Tibial nerve (tissue), 4 donors: ENCODE results near the gene BAIAP2. TPM values are rescaled to one million over a fixed set of nuclear protein-coding genes. Genes with fewer than 3 reads are reported as not detected.

Experiments
- DNase-seq, 2 donors: peaks; one replicate each; pipeline ENCODE4 v3.0.0-alpha.2; 2019; ENCODE audit warnings: low spot score in 2 of 2
- H3K27ac ChIP-seq, 4 donors: fragments of 200-600 bp; sonication (generic) in 3 of 4; one replicate each; pipeline ENCODE4 v1.5.1; 2017 to 2019; ENCODE audit warnings: mild to moderate bottlenecking in 1 of 4
- H3K27me3 ChIP-seq, 2 donors: fragments of 200-600 bp; sonication (generic) in 1 of 2; one replicate each; pipeline versions ENCODE4 v1.5.1 to v1.6.0; 2017 to 2019
- H3K36me3 ChIP-seq, 3 donors: fragments of 200-600 bp; sonication (generic); one replicate each; pipeline ENCODE4 v1.5.1; 2018 to 2019
- H3K4me1 ChIP-seq, 4 donors: fragments of 200-600 bp; sonication (generic) in 3 of 4; one replicate each; pipeline ENCODE4 v1.5.1; 2017 to 2019
- H3K4me3 ChIP-seq, 4 donors: fragments of 200-600 bp; sonication (generic) in 3 of 4; one replicate each; pipeline ENCODE4 v1.5.1; 2017 to 2019; ENCODE audit warnings: mild to moderate bottlenecking in 1 of 4, moderate library complexity in 1 of 4
- H3K9me3 ChIP-seq, 4 donors: fragments of 200-600 bp; sonication (generic) in 3 of 4; one replicate each; pipeline ENCODE4 v1.5.1; 2017 to 2019
- EP300 ChIP-seq, 2 donors: sonication (generic); formaldehyde crosslinking; IDR thresholded peaks; one replicate each; pipeline ENCODE4 v1.6.1; 2017; ENCODE audit warnings: antibody characterized with exemption in 2 of 2, mild to moderate bottlenecking in 1 of 2
- POLR2A ChIP-seq, 2 donors: fragments of 450-650 bp; IDR thresholded peaks; one replicate each; pipeline ENCODE4 v1.6.1; 2017; ENCODE audit warnings: antibody characterized with exemption in 2 of 2, mild to moderate bottlenecking in 2 of 2, moderate library complexity in 2 of 2
- WGBS, 2 donors: methylation state at CpG; one replicate each; pipeline ENCODE4 v1.1.5; 2018; 5-methylcytosine and 5-hydroxymethylcytosine counted together
- total RNA-seq, 4 donors: library from RNA; depleted of rRNA; stranded (reverse); fragments of >200 nt; gene quantifications; one replicate each; pipeline ENCODE4 v1.1.0, GENCODE V29; 2016
- TF ChIP-seq, protein P1 (sequence below), 5 experiments: fragments of 200-600 bp in 3 of 5; fragments of 450-650 bp in 2 of 5; sonication (generic) in 3 of 5; IDR thresholded peaks; one replicate each; pipeline ENCODE4 v1.5.1; 2016 to 2019; ENCODE audit warnings: antibody characterized with exemption in 5 of 5, mild to moderate bottlenecking in 3 of 5, moderate library complexity in 2 of 5

BAIAP2 gene
- total RNA-seq, 4 donors from 2014 or later, result 49.5 to 81.2 (median 66.9) TPM

DNA sequence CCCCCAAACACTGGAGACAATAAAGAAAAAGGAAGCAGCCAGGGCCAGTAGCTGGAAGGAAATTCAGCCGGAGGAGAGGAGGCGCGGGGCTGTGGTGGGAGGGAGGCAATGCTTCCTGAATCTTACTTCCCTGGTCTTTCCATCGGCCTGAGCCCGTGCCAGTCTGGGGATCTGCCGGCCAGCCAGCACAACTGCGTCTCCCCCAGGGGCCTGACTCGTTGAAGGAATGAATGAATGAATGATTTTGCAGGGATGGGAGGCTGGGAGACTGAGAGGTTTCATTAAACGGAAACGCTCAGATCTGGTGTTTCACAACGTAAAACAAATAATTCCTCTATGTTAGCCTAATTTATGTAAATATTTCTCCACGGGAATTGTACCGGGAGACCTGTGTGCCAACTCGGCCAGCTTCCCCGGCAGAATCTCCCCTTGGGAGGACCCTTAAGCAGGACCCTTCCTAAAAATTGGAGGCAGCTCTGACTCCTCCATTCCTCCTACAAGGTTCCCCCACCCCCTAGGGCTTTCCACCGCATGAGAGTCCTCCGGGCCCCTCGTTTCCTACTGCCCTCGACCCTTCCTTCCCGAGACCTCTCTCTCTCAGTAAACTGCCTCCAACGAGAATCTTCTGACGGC, 1.3 kb upstream of the BAIAP2 start:
- Histone ChIP-seq H3K27me3 (peaks cover 0 to 6% of the 10 kb centered on the region in 2 donors), H3K9me3 (no peaks in the 10 kb centered on the region), H3K27ac (peak overlapping the region in 3 of 4 donors; percentile 66 to 88 (median 71)), H3K36me3 (peaks cover 0 to 21% (median 0%) of the 10 kb centered on the region in 3 donors), H3K4me1 (peaks cover 0 to 57% (median 28%) of the 10 kb centered on the region in 4 donors), H3K4me3 (peak overlapping the region; percentile 43 to 74 (median 60))
- WGBS, 2 donors, result 21% methylated on average over 22 of the region's 22 CpGs
- no peak for DNase-seq
- TF ChIP-seq POLR2A (IDR thresholded peaks at IDR 0.05) (no peak), EP300 (IDR thresholded peaks at IDR 0.05) (no peak)
- TF ChIP-seq, protein P1, sequence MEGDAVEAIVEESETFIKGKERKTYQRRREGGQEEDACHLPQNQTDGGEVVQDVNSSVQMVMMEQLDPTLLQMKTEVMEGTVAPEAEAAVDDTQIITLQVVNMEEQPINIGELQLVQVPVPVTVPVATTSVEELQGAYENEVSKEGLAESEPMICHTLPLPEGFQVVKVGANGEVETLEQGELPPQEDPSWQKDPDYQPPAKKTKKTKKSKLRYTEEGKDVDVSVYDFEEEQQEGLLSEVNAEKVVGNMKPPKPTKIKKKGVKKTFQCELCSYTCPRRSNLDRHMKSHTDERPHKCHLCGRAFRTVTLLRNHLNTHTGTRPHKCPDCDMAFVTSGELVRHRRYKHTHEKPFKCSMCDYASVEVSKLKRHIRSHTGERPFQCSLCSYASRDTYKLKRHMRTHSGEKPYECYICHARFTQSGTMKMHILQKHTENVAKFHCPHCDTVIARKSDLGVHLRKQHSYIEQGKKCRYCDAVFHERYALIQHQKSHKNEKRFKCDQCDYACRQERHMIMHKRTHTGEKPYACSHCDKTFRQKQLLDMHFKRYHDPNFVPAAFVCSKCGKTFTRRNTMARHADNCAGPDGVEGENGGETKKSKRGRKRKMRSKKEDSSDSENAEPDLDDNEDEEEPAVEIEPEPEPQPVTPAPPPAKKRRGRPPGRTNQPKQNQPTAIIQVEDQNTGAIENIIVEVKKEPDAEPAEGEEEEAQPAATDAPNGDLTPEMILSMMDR (IDR thresholded peaks at IDR 0.05), result no peak

DNA sequence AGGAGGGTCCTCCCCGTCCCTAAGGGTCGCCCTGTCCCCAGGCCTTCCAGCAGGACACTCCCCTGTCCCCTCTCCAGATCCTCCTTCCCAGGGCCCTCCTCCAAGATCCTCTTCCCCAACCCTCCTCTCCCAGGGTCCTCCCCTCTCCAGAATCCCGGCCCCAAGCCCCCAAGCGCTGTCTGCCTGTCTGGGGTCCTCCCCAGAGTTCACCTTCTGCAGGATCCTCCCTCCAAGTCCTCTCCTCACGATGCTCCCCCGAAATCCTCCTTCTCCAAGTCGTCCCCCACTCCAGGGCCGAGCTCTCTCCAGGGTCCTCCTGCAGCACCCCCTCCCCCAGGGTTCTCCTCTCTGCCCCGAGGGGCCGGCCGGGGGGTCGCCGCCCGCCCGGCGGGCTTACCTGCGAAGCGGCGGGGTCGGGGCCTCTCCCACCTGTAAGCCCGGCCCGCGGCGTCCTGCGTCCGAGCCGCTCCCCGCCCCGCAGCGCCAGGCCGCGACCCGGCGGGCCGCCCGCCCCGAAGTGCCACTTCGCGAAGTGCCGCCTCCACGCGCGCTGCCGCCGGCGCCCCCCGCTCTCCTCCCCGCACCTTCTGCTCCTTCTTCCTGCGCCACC, 678 bp upstream of the BAIAP2 start:
- no peaks in the 10 kb centered on the region for H3K9me3 ChIP-seq
- H3K4me1 ChIP-seq, result peaks cover 0 to 63% (median 32%) of the 10 kb centered on the region in 4 donors
- H3K27ac ChIP-seq, result peak overlapping the region in 3 of 4 donors; percentile 66 to 88 (median 71)
- no peak for DNase-seq
- peaks cover 0 to under 1% of the 10 kb centered on the region in 2 donors for H3K27me3 ChIP-seq
- WGBS, 2 donors, result 1 to 4% methylated on average over 8 to 39 of the region's 49 CpGs
- H3K36me3 ChIP-seq, result peaks cover 0 to 21% (median 0%) of the 10 kb centered on the region in 3 donors
- TF ChIP-seq POLR2A (IDR thresholded peaks at IDR 0.05) (no peak), EP300 (IDR thresholded peaks at IDR 0.05) (no peak)
- TF ChIP-seq, protein P1 (IDR thresholded peaks at IDR 0.05), result no peak
- peak overlapping the region; percentile 43 to 74 (median 60) for H3K4me3 ChIP-seq

DNA sequence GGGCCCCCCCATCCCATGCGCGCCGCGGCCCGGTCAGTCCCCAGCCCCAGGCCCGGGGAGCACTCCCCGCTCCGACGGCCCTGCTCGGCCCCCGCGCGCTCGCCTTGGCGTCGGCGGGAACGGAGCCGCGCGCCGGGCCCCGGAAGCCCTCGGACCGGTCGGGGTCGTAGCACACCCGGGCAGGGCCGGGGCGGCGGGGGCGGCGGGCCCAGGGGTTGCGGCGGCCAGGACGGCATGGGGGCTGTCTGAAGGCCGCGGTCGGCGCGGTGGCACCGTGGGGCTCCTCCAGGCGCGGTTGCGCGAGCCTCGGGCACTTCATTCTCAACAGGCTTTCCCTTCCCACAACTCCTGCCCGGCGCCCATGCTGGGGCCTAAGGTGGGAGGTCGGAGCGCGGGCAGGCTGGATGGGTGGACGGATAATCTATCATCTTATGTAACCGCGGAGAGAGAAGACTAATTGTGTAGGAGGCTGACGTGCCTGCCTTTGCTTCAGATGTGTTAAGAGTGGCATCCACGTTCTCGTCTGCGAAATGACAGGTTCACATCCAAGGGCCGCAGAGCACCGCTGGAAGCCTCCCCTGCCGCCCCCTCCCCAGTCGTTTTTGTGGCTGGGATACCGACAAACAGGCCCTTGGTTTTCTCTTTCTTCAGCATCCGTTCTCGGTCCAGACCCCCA, 708 bp downstream of the BAIAP2 start:
- Histone ChIP-seq H3K4me1 (peaks cover 0 to 77% (median 41%) of the 10 kb centered on the region in 4 donors), H3K27ac (peak overlapping the region; percentile 21 to 88 (median 66))

DNA sequence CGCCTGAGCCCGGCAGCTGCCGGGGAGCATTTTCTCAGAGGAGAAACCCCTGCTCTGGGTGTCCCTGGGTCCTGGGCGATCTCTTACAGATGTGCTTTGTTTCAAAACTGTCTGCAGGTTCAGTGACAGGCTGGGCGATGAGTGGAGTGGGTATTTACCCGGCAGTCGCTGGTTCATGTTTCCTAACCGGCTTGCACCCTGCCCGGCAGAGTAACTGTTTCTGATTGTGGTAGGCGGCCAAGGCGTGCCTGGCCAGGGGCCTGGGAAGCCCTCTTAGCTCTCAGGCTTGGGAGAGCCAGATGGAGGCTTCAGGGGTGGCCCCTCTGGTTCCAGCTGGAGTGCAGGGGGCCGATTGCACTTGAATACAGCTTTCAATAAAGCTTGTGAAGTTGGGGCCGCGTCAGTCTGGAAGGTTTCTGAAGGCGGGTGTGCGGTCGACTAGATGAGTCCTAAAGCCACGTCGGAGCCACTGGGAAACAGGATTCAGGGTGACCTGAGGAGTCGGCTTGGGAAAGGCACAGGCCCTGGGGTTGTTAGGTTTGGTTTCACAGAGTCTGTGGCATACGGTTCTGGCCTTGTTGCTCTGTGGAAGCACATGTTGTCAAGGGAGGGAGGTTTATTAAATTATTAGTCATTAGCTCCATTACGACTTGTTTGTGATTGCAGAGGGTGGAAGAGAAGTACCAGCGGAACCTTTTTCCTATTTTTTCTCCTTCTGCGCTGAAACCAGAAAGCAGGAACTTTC, 1.4 kb downstream of the BAIAP2 start:
- no peak for DNase-seq
- WGBS, 2 donors, result 42 to 51% methylated on average over 20 to 24 of the region's 24 CpGs
- H3K27ac ChIP-seq, result peak overlapping the region in 3 of 4 donors; percentile 61 to 88 (median 72)

More for the DNA sequence above, 708 bp downstream of the BAIAP2 start:
- WGBS, 2 donors, result 10 to 18% methylated on average over 19 to 51 of the region's 66 CpGs
- H3K36me3 ChIP-seq, result peaks cover 0 to 18% (median 0%) of the 10 kb centered on the region in 3 donors
- TF ChIP-seq POLR2A (IDR thresholded peaks at IDR 0.05) (no peak), EP300 (IDR thresholded peaks at IDR 0.05) (peak in 1 of 2 donors; percentile 29)
- no peaks in the 10 kb centered on the region for H3K9me3 ChIP-seq
- no peak for DNase-seq
- H3K27me3 ChIP-seq, result no peaks in the 10 kb centered on the region
- peak overlapping the region; percentile 35 to 74 (median 60) for H3K4me3 ChIP-seq

More for the DNA sequence above, 1.4 kb downstream of the BAIAP2 start:
- Histone ChIP-seq H3K9me3 (no peaks in the 10 kb centered on the region), H3K36me3 (peaks cover 0 to 13% (median 0%) of the 10 kb centered on the region in 3 donors), H3K27me3 (no peaks in the 10 kb centered on the region), H3K4me1 (peaks cover 0 to 84% (median 46%) of the 10 kb centered on the region in 4 donors), H3K4me3 (peak overlapping the region; percentile 35 to 74 (median 60))
- TF ChIP-seq EP300 (IDR thresholded peaks at IDR 0.05), result peak in 1 of 2 donors; percentile 24
- TF ChIP-seq, protein P1 (IDR thresholded peaks at IDR 0.05), result no peak
- TF ChIP-seq POLR2A (IDR thresholded peaks at IDR 0.05), result no peak
